ENCODE results near the gene MAN2A1. TPM values are rescaled to one million over a fixed set of nuclear protein-coding genes. Genes with fewer than 3 reads are reported as not detected.

MAN2A1 gene
- total RNA-seq, 2 donors from 2014 or later: 29.6 to 36.2 TPM

DNA sequence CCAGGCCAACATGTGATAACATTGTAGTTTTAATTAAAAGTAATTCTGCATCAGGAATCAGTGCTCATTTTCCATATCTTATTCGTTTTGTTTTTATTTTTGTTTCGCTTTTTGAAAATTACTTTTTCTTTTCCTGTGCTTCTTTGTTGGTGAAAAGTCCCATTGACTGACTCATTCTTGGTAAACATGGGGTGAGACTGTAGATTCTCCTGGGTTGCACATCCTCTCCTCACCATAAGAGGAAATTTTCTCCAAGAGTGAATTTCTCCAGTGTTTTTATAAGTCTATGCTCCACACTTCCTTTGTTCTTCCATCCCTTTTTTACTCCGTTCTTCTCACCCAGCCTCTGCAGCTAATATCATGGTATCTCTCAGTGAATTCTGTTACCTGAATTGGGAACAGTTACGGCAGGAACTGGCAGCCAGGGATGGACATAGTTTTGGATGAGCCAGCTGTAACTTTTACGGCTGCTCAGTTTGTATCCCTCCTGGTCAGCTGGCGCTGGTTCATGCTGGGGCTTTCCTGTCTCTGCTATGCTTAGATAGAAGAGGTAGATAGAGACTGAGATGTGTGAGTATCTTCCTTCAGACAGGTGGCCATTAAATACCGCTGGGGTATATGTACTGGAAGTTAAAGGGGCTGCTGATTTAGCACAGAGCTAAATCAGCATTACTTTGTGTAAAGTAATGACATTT lies 80.0 kb downstream of the MAN2A1 start:
- 87% methylated on average over 7 of the region's 7 CpGs for WGBS
- no peak for TF ChIP-seq POLR2A (IDR thresholded peaks at IDR 0.05)
- TF ChIP-seq, protein P1, sequence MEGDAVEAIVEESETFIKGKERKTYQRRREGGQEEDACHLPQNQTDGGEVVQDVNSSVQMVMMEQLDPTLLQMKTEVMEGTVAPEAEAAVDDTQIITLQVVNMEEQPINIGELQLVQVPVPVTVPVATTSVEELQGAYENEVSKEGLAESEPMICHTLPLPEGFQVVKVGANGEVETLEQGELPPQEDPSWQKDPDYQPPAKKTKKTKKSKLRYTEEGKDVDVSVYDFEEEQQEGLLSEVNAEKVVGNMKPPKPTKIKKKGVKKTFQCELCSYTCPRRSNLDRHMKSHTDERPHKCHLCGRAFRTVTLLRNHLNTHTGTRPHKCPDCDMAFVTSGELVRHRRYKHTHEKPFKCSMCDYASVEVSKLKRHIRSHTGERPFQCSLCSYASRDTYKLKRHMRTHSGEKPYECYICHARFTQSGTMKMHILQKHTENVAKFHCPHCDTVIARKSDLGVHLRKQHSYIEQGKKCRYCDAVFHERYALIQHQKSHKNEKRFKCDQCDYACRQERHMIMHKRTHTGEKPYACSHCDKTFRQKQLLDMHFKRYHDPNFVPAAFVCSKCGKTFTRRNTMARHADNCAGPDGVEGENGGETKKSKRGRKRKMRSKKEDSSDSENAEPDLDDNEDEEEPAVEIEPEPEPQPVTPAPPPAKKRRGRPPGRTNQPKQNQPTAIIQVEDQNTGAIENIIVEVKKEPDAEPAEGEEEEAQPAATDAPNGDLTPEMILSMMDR (IDR thresholded peaks at IDR 0.05): no peak
- no peak for TF ChIP-seq POLR2AphosphoS5 (IDR thresholded peaks at IDR 0.05)
- Histone ChIP-seq H3K27me3 (replicated peaks; ENCODE audit: insufficient read depth) (no peaks in the 10 kb centered on the region), H3K4me3 (no peak overlapping the region), H3K36me3 (no peaks in the 10 kb centered on the region), H3K27ac (no peak overlapping the region), H3K9me3 (no peaks in the 10 kb centered on the region), H3K4me1 (replicated peaks) (no peaks in the 10 kb centered on the region)
- intact Hi-C loops (cut with DNase I): no loop called here
- no peak for DNase-seq (ENCODE audit: low spot score)

DNA sequence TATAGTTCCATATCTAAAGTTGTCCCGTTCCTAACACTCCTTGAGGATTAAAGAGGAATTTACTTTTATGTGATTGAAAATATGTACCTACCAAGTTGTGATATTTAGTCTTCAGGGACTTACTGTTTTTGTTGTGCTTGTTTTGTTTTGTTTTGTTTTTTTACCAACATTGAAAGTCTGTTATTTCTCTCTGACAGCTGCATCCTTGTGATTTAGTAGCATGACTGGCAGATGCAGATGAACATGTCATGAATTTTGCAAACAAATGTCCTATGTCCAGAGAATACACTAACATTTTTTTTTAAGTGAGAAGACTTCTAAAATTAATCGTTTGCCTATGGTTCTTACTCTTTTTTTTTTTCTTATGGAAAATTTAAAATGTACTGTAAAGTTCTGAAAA lies 85.4 kb downstream of the MAN2A1 start:
- H3K36me3 ChIP-seq: no peaks in the 10 kb centered on the region
- H3K9me3 ChIP-seq: no peaks in the 10 kb centered on the region
- H3K4me3 ChIP-seq: no peak overlapping the region
- H3K4me1 ChIP-seq (replicated peaks): no peaks in the 10 kb centered on the region
- TF ChIP-seq, protein P1 (IDR thresholded peaks at IDR 0.05): no peak
- TF ChIP-seq POLR2A (IDR thresholded peaks at IDR 0.05): no peak
- H3K27me3 ChIP-seq (replicated peaks; ENCODE audit: insufficient read depth): no peaks in the 10 kb centered on the region
- DNase-seq (ENCODE audit: low spot score): no peak
- no peak overlapping the region for H3K27ac ChIP-seq
- intact Hi-C loops (cut with DNase I): no loop called here
- 88% methylated on average over 2 of the region's 2 CpGs for WGBS

DNA sequence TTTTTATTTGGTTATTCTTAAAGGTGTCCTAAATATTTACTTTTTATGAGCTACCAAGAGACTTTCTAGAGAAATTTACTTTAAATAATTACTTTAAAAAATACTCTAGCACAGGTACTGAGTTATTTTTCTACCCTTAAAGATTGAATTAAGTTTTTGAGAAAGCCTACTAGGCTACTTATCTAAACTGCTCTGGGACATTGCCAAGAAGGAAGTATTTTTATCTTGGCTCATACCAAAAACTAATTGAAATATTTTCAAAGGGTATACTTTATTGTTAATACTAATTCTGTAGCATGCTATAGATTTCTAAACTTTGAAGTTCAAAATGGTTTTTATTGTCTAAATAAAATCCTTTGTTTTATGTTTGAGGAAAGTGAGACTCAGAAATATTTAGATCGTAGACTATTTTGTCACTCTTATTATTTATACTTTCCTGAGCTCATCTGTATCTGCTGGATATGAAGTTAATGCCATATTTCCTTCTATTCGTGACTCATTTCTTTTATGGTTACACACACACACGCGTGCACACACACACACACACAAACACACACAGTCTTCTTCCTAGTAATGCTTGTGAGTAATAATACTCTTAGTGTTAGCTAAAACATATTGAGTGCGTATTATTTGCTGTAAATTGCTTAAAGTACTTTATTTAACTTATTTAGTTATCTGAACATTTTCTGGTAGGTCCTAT lies 89.5 kb downstream of the MAN2A1 start:
- no peak overlapping the region for H3K4me3 ChIP-seq
- DNase-seq (ENCODE audit: low spot score): no peak
- WGBS: 81% methylated on average over 5 of the region's 5 CpGs
- H3K9me3 ChIP-seq: no peaks in the 10 kb centered on the region
- no peaks in the 10 kb centered on the region for H3K4me1 ChIP-seq (replicated peaks)
- intact Hi-C loops (cut with DNase I): no loop called here
- H3K36me3 ChIP-seq: no peaks in the 10 kb centered on the region
- H3K27ac ChIP-seq: no peak overlapping the region
- H3K27me3 ChIP-seq (replicated peaks; ENCODE audit: insufficient read depth): no peaks in the 10 kb centered on the region
- no peak for TF ChIP-seq POLR2A (IDR thresholded peaks at IDR 0.05)
- TF ChIP-seq, protein P1 (IDR thresholded peaks at IDR 0.05): no peak
- TF ChIP-seq POLR2AphosphoS5 (IDR thresholded peaks at IDR 0.05): no peak

DNA sequence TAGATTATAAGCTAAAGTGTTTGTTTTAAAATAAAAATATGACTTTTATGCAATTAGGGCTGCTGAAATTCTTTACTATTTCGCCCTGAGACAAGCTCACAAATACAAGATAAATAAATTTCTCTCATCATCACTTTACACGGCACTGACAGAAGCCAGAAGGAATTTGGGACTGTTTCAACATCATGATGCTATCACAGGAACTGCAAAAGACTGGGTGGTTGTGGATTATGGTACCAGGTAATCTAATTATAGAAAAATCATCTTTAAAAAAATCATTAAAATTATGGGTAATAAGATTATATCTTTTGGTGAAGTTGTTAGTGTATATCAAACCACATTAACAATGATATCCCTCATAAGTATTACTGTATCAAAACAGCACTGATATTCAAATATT lies 95.0 kb downstream of the MAN2A1 start:
- no peak overlapping the region for H3K27ac ChIP-seq
- H3K4me3 ChIP-seq: no peak overlapping the region
- no peaks in the 10 kb centered on the region for H3K36me3 ChIP-seq
- no peaks in the 10 kb centered on the region for H3K9me3 ChIP-seq
- intact Hi-C loops (cut with DNase I): no loop called here
- WGBS: 79% methylated on average over 2 of the region's 2 CpGs
- no peaks in the 10 kb centered on the region for H3K27me3 ChIP-seq (replicated peaks; ENCODE audit: insufficient read depth)
- TF ChIP-seq POLR2AphosphoS5 (IDR thresholded peaks at IDR 0.05): no peak
- TF ChIP-seq, protein P1 (IDR thresholded peaks at IDR 0.05): no peak
- TF ChIP-seq POLR2A (IDR thresholded peaks at IDR 0.05): no peak
- H3K4me1 ChIP-seq (replicated peaks): no peaks in the 10 kb centered on the region
- no peak for DNase-seq (ENCODE audit: low spot score)
